Measurements from ENCODE around the gene NSD2. TPM values are rescaled to one million over a fixed set of nuclear protein-coding genes. Genes with fewer than 3 reads are reported as not detected.

Gene NSD2
- total and polyA plus RNA-seq, 2 donors (not counting 1 experiment from before 2014, with no cell fraction given), result 14.2 to 64.8 TPM

GRCh38 chr4:1821679-1822567 lies 49.3 kb upstream of the NSD2 start:
- ATAC-seq (ENCODE audit: low read depth) (no peak), DNase-seq (no peak)
- ChIA-PET POLR2A (no interaction called here), CTCF (interaction anchor here (0.9 kb wide), 1 partner anchor 10 kb away, joined by 3 read pairs; no protein-coding TSS in a partner anchor)
- Mint-ChIP-seq H3K27me3 (no peaks in the 10 kb centered on the region), H3K27ac (no peak overlapping the region), H3K4me1 (no peaks in the 10 kb centered on the region), H3K4me3 (no peak overlapping the region), H3K9me3 (ENCODE audit: insufficient read depth) (no peaks in the 10 kb centered on the region)
- peaks cover 12 to 77% of the 10 kb centered on the region in 2 experiments for H3K36me3 ChIP-seq (replicated peaks in 1 of 2; ENCODE audit: control extremely low read depth in 1 of 2, control insufficient read depth in 1 of 2, extremely low read depth in 1 of 2, insufficient read depth in 2 of 2, low read length in 1 of 2)
- no peak overlapping the region for H2AFZ ChIP-seq (ENCODE audit: insufficient read depth, low read depth, low read length, poor library complexity, severe bottlenecking)
- no peaks in the 10 kb centered on the region for H3K79me2 ChIP-seq (ENCODE audit: control insufficient read depth, insufficient read depth, low read length)
- H3K9me3 ChIP-seq (ENCODE audit: control extremely low read depth in 1 of 3, control insufficient read depth in 2 of 3, insufficient read depth in 1 of 3, low read length in 2 of 3), result no peaks in the 10 kb centered on the region
- H3K4me3 ChIP-seq (ENCODE audit: control extremely low read depth in 1 of 5, extremely low read depth in 1 of 5, insufficient read depth in 1 of 5, low read depth in 2 of 5, low read length in 4 of 5), result no peak overlapping the region
- WGBS (ENCODE audit: insufficient coverage), result 99% methylated on average over 18 of the region's 18 CpGs
- no peak overlapping the region for H3K9ac ChIP-seq (ENCODE audit: low read length)
- no peak overlapping the region for H3K4me2 ChIP-seq (replicated peaks; ENCODE audit: low read depth, low read length, poor library complexity, severe bottlenecking)
- intact Hi-C loops (cut with micrococcal nuclease), result no loop called here
- no peak overlapping the region for H3K27ac ChIP-seq (ENCODE audit: low read length in 2 of 2)
- H3K4me1 ChIP-seq (ENCODE audit: control insufficient read depth in 2 of 2, insufficient read depth in 2 of 2, low read length in 2 of 2), result no peaks in the 10 kb centered on the region
- no peaks in the 10 kb centered on the region for H3K27me3 ChIP-seq (replicated peaks in 1 of 4; ENCODE audit: control extremely low read depth in 1 of 4, control insufficient read depth in 3 of 4, insufficient read depth in 4 of 4, low read length in 3 of 4)
- TF ChIP-seq EZH2 (IDR thresholded peaks at IDR 0.05; ENCODE audit: borderline replicate concordance, insufficient read depth, low read depth, low read length, poor library complexity, severe bottlenecking) (no peak), CTCF (IDR thresholded peaks at IDR 0.05) (no peak)
- no peaks in the 10 kb centered on the region for H4K20me1 ChIP-seq (ENCODE audit: control insufficient read depth, insufficient read depth, low read length, poor library complexity, severe bottlenecking)
